Activated B cell treated with CpG ODN at 0.5 μM for 24 hours (primary cell): ENCODE measurements around the gene PDP2. TPM values are rescaled to one million over a fixed set of nuclear protein-coding genes. Genes with fewer than 3 reads are reported as not detected.

Source experiments
- ATAC-seq: fragments of 200-7000 bp; cut with Tn5 transposase; one replicate; pipeline ENCODE4 v1.10.0; 2021; ENCODE audit warnings: low read depth, mild to moderate bottlenecking, moderate library complexity
- CTCF ChIA-PET: fragments of 350-600 bp; sonication (Branson Sonifier 250); formaldehyde crosslinking; loops from one replicate; lab custom pipeline; 2021; ENCODE audit warnings: antibody characterized with exemption; lab: Charles Lee
- POLR2A ChIA-PET: fragments of 350-600 bp; sonication (Branson Sonifier 250); formaldehyde crosslinking; loops from one replicate; lab custom pipeline; 2021; ENCODE audit warnings: antibody characterized with exemption; lab: Charles Lee
- DNase-seq: peaks from one replicate; pipeline ENCODE4 v3.0.0; 2022
- H3K27ac Mint-ChIP-seq: one replicate; pipeline ENCODE4 v1.8.0; 2020; ENCODE audit warnings: mixed read lengths
- H3K27me3 Mint-ChIP-seq: one replicate; pipeline ENCODE4 v1.8.0; 2021; ENCODE audit warnings: mixed read lengths
- H3K36me3 Mint-ChIP-seq: one replicate; pipeline ENCODE4 v1.8.0; 2021; ENCODE audit warnings: low read depth, mixed read lengths
- H3K4me1 Mint-ChIP-seq: one replicate; pipeline ENCODE4 v1.8.0; 2021; ENCODE audit warnings: mixed read lengths
- H3K4me3 Mint-ChIP-seq: one replicate; pipeline ENCODE4 v1.8.0; 2020; ENCODE audit warnings: mild to moderate bottlenecking, mixed read lengths
- H3K9me3 Mint-ChIP-seq: one replicate; pipeline ENCODE4 v1.8.0; 2020; ENCODE audit warnings: mixed read lengths
- intact Hi-C: fragments of 100-400 bp; cut with micrococcal nuclease; formaldehyde crosslinking; loops from one replicate; pipeline ENCODE4 v1.15.1; 2024
- total RNA-seq: library from RNA; stranded (reverse); gene quantifications from 2 replicates; pipeline ENCODE4 v1.2.3, GENCODE V29; 2022
- TF ChIP-seq, protein P1 (sequence below): fragments of 200-600 bp; IDR thresholded peaks from one replicate; pipeline ENCODE4 v1.8.0; 2022; ENCODE audit warnings: antibody characterized with exemption, mild to moderate bottlenecking

PDP2 gene
- total RNA-seq, 1 donor from 2014 or later, result 13.2 TPM

DNA sequence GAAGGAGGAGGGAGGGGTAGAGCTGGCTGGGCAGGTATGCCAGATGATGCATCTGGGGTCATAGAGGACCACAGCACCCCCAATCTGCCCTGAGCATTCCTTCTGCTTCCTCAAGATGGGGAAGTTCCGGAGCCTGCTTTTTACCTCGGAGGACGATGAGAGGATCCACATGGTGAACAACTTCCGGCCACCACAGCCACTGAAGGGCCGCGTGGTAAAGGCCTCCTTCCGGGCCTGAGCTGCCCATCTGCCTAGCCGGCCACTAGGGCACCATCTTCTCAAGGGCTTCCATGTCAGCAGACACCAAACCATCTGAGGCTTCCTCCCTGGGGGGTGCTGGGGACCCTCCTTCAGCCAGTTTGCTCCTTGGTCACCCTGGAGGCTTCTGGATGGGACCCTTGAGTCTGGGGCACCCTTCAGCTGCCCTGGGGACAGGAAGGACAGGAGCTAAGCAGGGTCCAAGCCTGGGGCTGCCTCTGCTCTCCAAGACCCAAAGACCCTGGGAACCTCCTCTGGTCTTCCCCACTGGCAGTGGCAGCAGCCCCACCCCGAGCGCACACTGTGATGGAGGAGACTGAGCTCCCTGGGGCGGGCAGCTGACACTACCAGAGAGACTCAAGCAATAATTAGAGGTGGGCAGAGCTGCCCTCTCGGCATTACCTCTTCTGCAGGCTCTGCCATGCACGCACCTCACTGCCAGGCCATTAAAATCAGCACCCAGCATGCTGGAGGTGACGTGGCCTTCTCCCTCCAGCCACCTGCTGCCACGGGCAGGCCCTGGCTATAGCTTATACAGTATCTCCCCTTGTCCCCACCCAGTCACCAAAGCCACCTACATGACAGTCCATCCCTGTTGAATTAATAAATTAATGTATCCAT is 26.8 kb upstream of the PDP2 start:
- ATAC-seq, result no peak
- H3K4me1 Mint-ChIP-seq, result no peaks in the 10 kb centered on the region
- H3K27me3 Mint-ChIP-seq, result peaks cover under 1% of the 10 kb centered on the region
- TF ChIP-seq, protein P1, sequence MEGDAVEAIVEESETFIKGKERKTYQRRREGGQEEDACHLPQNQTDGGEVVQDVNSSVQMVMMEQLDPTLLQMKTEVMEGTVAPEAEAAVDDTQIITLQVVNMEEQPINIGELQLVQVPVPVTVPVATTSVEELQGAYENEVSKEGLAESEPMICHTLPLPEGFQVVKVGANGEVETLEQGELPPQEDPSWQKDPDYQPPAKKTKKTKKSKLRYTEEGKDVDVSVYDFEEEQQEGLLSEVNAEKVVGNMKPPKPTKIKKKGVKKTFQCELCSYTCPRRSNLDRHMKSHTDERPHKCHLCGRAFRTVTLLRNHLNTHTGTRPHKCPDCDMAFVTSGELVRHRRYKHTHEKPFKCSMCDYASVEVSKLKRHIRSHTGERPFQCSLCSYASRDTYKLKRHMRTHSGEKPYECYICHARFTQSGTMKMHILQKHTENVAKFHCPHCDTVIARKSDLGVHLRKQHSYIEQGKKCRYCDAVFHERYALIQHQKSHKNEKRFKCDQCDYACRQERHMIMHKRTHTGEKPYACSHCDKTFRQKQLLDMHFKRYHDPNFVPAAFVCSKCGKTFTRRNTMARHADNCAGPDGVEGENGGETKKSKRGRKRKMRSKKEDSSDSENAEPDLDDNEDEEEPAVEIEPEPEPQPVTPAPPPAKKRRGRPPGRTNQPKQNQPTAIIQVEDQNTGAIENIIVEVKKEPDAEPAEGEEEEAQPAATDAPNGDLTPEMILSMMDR, result no peak
- no peaks in the 10 kb centered on the region for H3K9me3 Mint-ChIP-seq
- intact Hi-C loops, result no loop called here
- no peak overlapping the region for H3K27ac Mint-ChIP-seq
- ChIA-PET POLR2A (no interaction called here), CTCF (interaction anchor here (0.6 kb wide), 1 partner anchor 20 kb away, joined by 3 read pairs; no protein-coding TSS in a partner anchor)
- no peak for DNase-seq
- H3K36me3 Mint-ChIP-seq, result no peaks in the 10 kb centered on the region
- H3K4me3 Mint-ChIP-seq, result no peak overlapping the region

- TF ChIP-seq, protein P1, result no peak
- Mint-ChIP-seq H3K9me3 (no peaks in the 10 kb centered on the region), H3K27ac (no peak overlapping the region), H3K27me3 (no peaks in the 10 kb centered on the region), H3K4me3 (no peak overlapping the region), H3K4me1 (no peaks in the 10 kb centered on the region), H3K36me3 (no peaks in the 10 kb centered on the region)
- intact Hi-C loops, result no loop called here
- ChIA-PET CTCF (interaction anchor here (1.0 to 1.6 kb wide), 2 partner anchors 11 to 17 kb away, joined by 4 to 9 read pairs; no protein-coding TSS in a partner anchor), POLR2A (no interaction called here)
- DNase-seq (no peak), ATAC-seq (no peak)
These were observed 24.1 kb upstream of the PDP2 start for GRCh38 chr16:66856184-66856730.

DNA sequence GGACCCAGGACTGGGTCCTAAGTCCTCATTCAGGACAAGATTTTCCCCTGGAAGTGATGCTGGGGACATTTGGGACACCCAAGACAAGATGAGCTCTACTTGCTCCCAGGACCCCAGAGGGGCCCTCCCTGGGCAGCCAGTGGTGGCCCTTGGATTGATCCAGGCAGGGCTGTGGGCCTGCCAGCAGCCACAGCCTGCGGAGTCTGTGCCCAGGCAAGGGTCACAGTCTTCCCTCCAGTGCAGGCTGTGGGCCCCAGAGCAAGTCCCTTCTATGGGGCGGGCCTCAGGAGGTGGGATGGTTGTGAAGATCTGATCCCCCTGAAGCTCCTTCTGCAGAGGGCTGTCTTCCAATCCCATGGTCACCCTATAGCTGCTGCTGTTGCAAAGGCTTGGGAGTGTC is 23.5 kb upstream of the PDP2 start:
- H3K27me3 Mint-ChIP-seq, result peaks cover 2% of the 10 kb centered on the region
- intact Hi-C loops, result no loop called here
- H3K9me3 Mint-ChIP-seq, result no peaks in the 10 kb centered on the region
- no peak for DNase-seq
- TF ChIP-seq, protein P1, result no peak
- ChIA-PET POLR2A (no interaction called here), CTCF (interaction anchor here (1.0 to 1.6 kb wide), 2 partner anchors 11 to 16 kb away, joined by 4 to 9 read pairs; no protein-coding TSS in a partner anchor)
- no peak overlapping the region for H3K27ac Mint-ChIP-seq
- no peak overlapping the region for H3K4me3 Mint-ChIP-seq
- no peaks in the 10 kb centered on the region for H3K36me3 Mint-ChIP-seq
- ATAC-seq, result no peak
- no peaks in the 10 kb centered on the region for H3K4me1 Mint-ChIP-seq

GRCh38 chr16:66857437-66857836 is 22.9 kb upstream of the PDP2 start:
- Mint-ChIP-seq H3K27me3 (peaks cover 2% of the 10 kb centered on the region), H3K36me3 (no peaks in the 10 kb centered on the region), H3K9me3 (no peaks in the 10 kb centered on the region), H3K4me1 (no peaks in the 10 kb centered on the region), H3K27ac (no peak overlapping the region), H3K4me3 (no peak overlapping the region)
- CTCF ChIA-PET, result interaction anchor here (1.6 kb wide), 1 partner anchor 10 kb away, joined by 9 read pairs; no protein-coding TSS in a partner anchor
- intact Hi-C loops, result no loop called here
- POLR2A ChIA-PET, result no interaction called here
- no peak for DNase-seq
- ATAC-seq, result no peak
- TF ChIP-seq, protein P1, result no peak
